GM19438 (cell line): Measurements from ENCODE around the gene GIT1.

Source experiments
- ATAC-seq: cut with Tn5 transposase; IDR thresholded peaks from one replicate; pipeline ENCODE4 v1.9.1; 2021; ENCODE audit warnings: low read depth; ENCODE audit not compliant: unreplicated experiment

The GIT1 gene

DNA sequence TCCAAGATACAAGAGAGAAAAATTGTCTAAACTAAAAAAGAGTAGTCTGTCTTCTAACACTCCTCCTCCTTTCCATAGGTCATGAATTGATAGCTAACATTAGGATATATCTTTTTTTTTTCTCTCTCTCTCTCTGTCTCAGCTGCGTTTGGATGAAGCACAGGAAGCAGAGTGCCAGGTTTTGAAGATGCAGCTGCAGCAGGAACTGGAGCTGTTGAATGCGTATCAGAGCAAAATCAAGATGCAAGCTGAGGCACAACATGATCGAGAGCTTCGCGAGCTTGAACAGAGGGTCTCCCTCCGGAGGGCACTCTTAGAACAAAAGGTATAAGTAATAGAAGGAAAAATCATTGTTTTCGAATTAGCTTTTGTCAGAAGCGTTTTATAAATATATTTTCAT lies 55.5 kb downstream of the GIT1 start:
- no peak for ATAC-seq

DNA sequence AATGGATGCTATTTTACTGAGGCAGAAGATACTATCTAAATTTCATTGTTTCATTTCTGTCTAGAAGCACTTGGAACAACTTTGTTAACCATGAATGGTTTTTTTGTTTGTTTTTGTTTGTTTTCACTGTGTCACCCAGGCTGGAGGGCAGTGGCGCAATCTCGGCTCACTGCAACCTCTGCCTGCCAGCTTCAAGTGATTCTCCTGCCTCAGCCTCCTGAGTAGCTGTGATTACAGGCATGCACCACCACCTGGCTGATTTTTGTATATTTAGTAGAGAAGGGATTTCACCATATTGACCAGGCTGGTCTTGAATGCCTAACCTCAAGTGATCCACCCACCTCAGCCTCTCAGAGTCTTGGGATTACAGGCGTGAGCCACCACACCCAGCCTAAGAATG lies 63.1 kb downstream of the GIT1 start:
- ATAC-seq, result no peak

- ATAC-seq, result no peak
Measured at GRCh38 chr17:29524692-29525091, 64.8 kb downstream of the GIT1 start.
